Frontal cortex (tissue), 4 donors: ENCODE measurements around the gene AKT2. TPM values are rescaled to one million over a fixed set of nuclear protein-coding genes. Genes with fewer than 3 reads are reported as not detected.

Experiments
- DNase-seq, 2 donors: peaks; one replicate each; pipeline ENCODE4 v3.0.0; 2012; ENCODE audit warnings: low spot score in 2 of 2
- FAIRE-seq: peaks from 2 replicates; lab custom pipeline; 2012; peaks lifted over from hg19 to GRCh38; lab: Jason Lieb, UNC
- total RNA-seq: library from RNA; depleted of rRNA; stranded (reverse); fragments of >200 nt; gene quantifications from one replicate; pipeline ENCODE4 v1.2.3, GENCODE V29; 2014
- donor health status: control.
- donor health status: control.
- donor health status: control.

The AKT2 gene
- total RNA-seq, 1 donor from 2014 or later = 34.6 TPM

DNA sequence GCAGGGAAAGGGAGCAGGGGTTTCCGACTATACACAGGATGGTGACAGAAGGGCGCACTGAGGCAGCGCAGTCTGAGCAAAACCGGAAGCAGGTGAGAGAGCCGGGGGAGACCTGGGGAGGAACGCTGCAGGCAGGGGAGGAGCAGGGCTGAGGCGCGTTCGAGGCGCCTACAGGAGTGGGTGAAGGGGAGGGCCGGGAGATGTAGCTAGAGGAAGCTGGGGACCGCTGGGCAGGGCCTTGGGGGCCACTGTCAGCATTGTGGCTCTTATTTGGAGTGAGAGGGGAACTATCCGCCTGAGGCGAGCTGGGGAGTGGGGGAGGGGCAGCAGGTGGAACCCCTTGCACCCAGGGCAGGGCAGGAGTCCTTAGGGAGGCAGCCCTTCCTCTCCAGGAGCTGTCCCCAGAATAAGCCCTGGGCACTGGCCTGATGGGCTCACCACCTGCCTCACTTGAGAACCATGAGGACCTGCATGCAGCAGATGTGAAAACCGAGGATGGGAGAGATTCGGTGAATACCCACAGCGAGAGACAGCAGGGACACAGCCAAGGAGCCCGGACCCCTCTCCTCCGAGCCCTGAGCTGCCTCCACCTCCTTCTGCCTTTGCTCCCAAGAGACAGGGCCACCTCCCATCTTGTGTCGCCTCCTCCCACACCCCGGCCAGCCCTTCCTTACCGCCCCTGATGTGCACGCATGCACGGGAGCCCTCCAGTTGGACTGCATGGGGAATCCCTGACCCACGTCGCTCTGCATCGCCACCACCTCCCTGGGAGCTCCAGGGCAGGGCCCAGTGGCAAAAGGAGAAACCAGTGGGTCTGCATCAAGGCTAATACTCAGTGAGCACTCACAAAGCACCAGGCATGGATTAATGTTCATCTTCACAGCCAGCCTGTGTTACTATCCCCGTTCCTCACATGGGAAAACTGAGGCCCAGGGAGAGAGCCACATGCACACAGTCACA, 10.3 kb downstream of the AKT2 start:
- FAIRE-seq (no peak), DNase-seq (no peak)

DNA sequence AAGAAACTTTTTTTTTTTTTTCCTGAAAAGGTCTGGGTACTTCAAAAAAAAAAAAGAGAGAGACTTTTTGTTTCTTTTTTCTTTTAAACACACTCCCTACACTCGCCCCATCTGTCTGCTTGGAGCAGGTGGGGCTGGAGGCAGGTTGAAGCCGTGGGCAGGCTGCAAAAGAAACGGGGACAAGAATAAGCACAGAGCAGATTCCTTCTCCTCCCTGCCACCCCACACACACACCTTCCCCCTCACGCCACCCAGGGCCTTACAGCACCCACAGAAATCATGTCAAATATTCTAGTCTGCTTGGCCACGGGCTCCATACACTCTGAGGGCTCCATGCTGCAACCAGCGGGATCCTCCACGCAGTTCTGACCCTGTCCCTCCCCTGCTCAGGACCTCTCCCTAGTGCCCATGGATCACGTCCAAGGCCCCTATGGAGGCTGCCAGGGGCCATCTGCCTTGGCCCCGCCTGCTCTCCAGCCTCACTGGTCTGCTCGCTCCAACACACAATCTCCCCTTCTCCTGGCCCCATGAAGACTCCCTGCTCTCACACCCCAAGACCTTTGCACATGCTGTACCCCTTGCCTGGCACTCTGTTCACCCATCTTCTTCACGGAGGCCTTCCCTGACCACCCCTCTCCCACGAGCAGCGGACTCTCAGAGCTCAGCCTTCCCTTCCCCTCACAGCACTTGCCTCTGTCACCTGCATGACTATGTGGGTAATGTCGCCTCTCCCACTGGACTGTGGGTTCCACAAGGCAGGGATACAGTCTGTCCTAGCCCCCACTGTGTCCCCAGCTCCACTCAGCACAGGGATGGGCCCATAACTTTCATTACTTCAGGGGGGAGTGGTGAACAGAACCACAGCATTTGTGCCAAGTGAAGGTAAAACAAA, 11.4 kb downstream of the AKT2 start:
- DNase-seq (no peak), FAIRE-seq (no peak)

DNA sequence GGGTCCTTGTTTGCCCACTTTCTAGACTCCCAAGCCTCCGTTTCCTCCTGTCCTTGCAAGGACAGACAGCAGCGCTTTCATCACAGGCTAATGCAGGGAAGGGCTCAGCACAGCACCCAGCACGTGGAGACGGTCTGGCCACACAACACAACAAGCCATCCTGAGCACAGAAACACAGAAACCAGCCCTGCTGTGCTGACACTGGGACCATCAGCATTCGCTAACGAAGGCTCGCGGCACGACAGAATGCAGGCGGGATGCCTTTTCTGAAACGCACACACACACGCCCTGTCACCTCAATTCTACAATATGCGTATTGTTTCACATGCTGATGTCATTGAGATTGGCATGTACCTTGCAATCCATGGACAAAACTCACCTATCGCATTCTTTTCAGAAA, 12.9 kb downstream of the AKT2 start:
- DNase-seq (no peak), FAIRE-seq (no peak)

DNA sequence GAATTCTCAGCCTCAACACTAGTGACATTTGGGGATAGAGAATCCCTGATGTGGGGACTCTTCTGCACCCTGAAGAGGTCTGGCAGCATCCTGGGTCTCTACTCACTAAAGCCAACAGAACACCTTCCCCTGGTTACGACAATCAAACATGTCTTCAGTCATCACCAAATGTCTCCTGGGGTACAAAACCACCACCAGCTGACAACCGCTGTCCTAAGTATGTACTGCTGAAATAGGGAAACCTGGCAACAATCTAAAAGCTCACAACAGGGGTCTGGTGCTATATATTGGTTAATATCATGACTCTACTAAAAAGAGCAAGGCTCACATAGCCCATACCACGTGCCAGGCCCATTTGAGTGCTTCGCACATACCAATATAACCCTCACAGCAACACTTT, 13.4 kb downstream of the AKT2 start:
- no peak for DNase-seq
- no peak for FAIRE-seq

DNA sequence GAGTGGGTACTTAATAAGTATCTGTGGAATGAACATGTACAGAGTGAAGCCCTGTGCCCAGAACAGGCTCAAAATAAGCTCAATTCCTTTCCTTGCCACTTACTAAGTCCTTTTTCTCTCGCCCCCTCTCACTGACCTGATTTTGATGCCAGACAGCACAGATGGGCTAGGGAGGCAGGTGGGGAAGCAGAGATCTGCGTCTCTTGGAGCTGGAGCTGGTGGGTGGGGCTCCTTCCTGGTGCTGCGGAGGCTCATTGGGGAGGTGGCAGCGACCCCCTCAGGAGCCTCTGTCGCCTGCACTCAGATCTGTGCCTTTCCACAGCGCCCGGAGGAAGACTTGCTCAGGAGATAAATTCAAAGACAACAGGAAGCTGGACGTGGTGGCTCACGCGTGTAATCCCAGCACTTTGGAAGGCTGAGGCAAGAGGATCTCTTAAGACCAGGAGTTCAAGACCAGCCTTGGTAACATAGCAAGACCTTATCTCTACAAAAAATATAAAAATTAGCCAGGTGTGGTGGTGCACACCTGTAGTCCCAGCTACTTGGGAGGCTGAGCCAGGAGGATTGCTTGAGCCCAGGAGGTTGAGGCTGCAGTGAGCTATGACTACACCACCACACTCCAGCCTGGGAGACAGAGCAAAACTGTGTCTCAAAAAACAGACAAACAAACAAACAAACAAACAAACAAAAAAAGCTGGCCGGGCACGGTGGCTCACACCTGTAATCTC, 14.6 kb downstream of the AKT2 start:
- DNase-seq (no peak), FAIRE-seq (no peak)

DNA sequence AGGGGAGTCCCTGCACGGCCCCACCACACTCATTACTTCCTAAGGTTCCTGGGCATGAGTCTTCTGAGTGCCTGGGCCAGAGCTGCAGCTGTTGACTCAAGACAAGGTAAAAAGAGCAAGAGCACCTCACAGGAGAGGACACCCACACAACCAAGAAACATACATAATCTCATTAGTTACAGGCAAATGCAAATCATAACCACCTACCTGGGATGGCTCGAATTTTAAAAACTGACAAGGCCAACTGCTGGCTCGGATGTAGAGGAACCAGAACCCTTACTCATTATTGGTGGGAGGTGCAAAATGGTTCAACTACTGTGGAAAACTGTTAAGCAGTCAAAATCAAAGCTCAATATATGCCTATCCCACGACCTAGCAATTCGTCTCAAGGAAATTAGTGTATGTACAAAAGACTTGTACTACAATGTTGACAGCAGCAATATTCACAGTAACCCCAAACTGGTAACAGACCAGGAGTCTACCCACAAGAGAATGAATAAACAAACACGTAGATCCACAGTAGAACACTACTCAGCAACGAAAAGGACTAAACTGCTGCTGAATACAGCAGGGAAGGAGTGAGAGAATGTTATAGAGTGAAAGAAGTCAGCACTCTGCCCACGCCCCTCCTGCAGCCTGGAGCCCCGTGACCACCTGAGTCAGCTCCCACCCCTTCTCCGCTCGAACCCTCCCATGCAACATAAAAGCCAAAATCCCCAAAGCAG, 15.8 kb downstream of the AKT2 start:
- FAIRE-seq (no peak), DNase-seq (no peak)

DNA sequence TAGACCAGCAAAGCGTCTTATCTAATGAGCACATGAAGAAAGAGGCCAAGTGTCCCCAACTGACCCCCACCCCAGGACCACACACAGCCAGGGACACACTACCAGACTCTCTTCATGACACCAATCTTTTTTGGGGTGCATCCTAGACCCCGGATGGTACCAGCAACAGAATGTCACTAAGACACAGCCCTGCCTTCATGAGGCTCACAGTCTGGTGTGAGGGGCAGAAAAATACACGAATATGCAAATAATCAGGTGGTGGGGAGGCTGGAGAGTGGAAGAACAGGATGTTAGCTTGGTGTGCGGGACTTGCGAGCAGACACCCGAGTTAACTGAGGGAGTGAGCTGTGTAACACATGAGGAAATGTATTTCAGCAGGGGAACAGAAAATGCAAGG, 17.5 kb downstream of the AKT2 start:
- DNase-seq (no peak), FAIRE-seq (no peak)

DNA sequence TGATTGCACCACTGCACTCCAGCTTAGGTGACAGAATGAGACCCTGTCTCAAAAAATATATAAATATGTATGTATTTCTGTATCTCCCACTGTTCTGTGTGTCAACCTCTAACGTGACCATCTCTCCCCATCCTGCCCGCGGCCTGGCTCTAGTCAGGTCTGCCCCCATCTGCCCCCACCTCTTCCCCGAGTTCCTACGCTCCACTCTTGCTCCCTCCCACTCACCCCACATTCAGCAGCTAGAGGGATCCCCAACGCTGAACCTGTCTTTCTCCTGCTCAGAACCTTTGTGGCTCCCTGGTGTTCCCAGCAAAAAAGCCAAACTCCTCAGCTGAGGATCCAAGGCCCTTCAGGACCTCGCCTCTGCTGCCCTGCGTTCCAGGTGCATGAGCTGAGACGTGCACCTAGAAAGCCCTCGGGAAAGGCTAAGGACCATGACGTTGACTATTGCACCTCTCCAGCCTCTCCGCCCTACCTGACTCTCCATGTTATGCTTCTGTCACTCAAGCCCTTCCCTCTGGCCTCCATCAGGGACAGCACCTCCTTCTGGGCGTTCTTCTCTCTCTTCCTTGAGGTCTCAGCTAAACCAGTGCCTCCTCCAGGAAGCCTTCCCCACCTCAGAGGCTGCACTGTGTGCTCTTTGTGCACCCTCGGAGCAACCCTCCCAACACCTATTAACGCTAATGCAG, 18.1 kb downstream of the AKT2 start:
- no peak for DNase-seq
- no peak for FAIRE-seq

DNA sequence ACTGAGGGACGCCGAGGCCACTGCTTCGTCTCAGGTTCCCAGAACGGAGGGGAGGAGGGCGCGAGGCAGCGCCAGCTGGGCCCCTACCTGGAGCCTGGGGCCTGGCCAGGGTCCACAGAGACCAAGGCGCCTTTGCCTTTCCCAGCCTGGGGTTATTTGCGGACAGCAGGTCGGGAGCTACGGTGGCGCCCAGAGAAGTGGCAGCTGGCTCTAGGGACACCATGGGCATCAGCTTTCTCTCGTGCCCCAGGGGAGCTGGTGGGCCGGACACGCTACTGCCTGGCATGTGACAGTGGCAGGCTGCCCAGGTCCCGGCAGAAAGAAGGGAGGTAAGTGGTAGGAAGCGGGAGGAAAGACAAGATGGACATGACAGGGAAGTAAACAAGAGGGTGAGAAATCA, 19.0 kb downstream of the AKT2 start:
- no peak for FAIRE-seq
- no peak for DNase-seq

DNA sequence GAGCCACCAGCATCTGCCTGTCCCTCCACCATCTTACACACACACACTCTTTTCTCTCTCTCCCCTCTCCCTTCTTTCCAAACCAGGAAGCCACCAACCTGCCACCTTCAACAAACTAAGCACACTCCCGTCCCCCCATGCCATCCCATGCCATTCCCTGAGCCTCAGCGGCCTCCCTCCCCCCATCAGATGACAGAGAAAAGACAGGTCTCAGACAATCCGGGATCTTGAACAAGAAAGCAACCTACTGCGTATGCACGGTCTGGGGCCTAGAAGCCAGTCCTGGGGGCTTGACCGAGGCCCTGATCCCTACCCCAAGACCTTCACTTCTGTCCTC, 19.4 kb downstream of the AKT2 start:
- DNase-seq = no peak
- no peak for FAIRE-seq

DNA sequence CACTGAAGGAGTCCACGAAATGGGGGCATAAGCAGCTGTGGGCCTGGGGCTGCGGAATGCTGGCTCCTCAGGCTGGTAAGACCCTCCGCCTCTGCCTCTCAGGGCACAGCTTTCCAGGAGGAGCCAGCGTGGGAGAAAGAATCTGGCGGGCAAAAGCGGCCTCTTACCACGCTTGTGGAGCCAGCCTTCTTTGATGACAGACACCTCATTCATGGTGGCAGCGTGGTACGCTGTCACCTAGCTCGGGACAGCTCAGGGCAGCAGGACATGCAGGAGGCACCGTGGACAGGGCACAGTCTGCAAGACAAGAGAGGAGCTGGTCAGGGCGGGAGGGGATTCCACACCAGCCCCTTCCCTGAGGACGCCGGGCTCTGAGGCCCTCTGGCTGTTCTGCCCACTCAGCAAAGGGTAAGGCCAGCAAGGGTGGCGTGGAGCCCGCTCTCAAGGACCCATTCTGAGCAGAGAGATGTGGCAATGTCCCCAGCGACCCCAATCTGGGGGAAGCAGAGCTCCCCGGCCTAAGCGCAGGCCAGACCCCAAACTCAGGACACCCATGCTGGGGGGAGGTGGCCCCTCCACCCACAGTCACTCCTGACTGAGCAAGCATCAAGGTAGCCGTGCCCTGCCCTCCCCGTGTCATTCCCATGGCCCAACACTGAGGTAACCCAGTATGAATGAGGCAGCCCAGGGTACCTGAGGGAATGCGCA, 19.9 kb downstream of the AKT2 start:
- no peak for DNase-seq
- FAIRE-seq = no peak

DNA sequence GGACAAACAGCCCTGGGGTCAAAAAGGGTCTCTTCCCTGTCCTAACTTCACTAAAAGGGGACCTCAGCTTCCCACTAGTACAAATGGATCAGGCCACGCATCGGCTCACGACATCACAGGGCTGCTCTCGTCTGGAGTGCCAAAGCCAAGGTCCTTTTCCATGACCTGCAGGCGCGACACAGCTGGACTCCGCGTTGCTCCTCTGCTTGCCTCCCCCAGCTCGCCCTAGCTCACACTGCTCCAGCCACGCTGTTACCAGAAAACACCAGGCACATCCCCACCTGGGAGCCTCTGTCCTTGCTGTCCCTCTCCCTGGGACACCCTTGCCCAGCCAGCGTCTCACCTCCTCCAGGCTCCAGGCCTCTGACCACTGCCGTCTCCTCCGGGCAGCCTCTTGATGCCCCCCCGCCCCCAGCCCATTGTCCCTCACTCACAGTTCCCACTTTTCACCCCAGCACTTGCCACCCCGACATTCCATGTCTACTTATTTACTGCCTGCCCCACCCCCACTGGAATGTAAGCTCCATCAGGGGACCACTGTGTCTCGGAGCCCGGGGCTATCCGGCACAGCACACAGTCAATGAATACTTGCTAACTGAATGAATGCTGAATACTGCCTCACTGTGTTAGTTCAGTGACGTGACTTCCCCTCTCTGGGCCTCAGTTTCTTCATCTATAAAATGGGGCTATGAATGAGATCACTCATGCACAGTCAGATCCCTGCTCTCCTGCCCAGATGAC, 20.7 kb downstream of the AKT2 start:
- no peak for DNase-seq

DNA sequence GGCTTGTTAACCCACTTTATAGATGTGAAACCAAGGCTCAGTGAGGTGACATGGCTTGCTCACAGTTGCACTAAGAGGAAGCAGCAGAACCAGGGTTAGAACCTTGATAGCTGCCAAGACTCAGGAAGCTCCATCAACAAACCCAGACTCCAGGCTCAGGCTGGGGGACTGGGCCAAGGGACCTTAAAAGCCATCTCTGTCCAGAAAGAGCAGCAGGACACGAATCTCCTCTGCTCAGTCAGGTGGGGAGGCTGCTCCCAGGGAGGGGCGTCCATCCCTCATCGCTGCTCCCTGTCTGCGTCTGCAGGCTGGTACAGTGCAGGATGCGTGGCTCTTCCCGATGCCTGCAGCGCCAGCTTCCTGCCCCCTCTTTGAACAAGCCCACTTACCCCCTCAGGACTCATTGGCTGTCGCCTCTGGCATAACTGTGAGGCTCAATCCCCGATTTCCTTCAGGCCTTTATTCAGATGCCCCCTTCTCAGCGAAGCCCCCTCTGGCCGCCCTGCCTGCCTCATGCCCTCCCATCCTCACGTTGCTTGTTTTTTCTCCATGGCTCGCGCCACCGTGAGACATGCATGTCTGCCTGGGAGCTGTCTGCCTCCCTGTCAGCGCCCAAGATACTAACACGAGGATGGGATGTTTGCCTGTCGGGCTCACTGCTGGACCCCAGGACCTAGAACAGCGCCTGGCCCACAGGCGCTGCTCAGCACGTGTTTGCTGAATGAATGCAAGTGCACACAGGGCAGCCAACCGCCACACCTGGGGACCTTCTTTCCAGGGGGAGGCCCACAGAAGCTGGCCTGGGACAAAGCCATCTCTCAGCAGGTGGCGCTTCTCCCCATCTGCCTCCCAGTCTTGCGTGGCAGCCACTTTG, 21.5 kb downstream of the AKT2 start:
- no peak for FAIRE-seq
- no peak for DNase-seq

More for the DNA sequence above, 20.7 kb downstream of the AKT2 start:
- no peak for FAIRE-seq

DNA sequence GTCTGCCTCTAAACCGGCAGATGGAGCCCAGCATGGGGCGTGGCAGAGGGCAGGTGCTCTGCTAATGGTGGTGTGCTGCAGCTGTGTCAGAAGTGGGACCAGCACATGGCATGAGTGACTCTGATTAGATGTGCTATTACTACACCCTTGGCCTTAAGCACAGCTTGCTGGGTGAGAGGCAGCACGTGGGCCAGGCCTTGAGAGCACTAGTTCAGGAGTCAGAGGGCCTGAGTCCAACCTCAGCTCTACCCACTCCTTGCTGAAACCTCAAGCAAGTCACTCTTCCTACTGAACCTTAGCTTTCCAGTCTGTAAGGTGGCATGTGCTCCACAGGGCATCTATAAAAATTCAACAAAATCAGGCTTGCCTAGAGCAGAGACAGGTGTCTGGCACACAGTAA, 22.7 kb downstream of the AKT2 start:
- DNase-seq = no peak
- no peak for FAIRE-seq

DNA sequence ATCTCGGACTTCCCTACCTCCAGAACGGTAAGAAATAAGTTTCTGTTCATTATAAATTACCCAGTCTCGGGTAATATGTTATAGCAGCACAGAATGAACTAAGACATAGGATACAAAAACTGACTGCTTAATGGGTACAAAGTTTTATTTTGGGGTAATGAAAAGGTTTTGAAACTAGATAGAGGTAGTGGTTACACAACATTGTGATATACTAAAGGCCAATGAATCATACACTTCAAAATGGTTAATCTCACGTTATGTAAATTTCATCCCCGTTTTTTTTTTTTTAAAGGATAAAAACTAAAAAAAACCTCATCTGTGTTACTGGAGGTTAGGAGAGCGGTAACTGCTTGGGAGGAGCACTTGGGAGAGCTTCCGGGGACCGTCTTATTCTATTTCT, 23.5 kb downstream of the AKT2 start:
- DNase-seq (no peak), FAIRE-seq (no peak)

DNA sequence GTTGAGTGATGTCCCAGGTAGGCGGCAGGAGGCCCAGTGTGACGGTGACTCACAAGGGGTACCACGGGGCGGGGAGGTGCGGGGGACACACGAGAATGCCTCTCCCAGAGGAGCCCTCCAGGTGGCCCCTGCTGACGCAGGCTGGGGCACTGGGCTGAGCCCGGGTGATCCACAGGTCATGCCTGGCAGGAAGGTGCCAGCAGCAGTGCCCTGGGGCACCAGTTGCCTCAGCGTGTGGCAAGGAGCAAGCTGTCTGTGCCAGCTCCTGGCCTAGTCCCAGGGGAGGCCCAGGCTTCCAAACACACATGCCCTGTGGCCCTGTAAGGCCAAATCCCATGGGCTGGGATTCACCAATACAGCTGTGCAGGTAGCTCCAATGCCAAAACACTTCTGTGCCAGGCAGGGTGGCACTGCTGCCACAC, 28.0 kb downstream of the AKT2 start:
- FAIRE-seq = no peak
- no peak for DNase-seq

DNA sequence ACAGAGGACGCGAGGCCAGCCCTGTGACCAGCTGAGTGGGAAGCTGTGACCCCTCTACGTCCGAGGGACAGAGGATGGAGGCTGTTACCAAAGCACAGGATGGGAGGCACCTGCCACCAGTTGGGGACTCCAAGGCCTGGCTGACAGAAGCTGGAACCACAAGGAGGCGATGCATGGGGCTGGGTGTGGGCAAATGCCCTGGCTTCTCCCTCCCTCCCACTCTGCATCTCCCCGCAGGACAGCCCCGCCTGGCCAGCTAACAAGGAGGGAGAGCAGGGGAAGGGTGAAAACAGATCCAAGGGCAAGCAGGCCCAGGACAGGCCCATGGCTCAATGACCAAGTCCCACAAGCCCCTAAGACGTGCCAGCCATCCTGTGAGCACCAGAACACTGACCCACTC, 28.6 kb downstream of the AKT2 start:
- no peak for DNase-seq
- no peak for FAIRE-seq
